MM.1S (cell line): ENCODE measurements around the gene BBS1.

Experiments used
- DNase-seq: peaks from one replicate; pipeline ENCODE4 v3.0.0-alpha.2; 2015
- H2AFZ ChIP-seq: fragments of 300-600 bp; sonication (generic); 2 replicates; pipeline ENCODE4 v1.6.0; 2016; ENCODE audit warnings: antibody characterized with exemption, low read length
- H3F3A ChIP-seq: fragments of 300-600 bp; sonication (generic); 2 replicates; pipeline ENCODE4 v1.6.1; 2016; ENCODE audit warnings: mild to moderate bottlenecking, antibody characterized with exemption, low read length, moderate library complexity, mixed read lengths; ENCODE audit not compliant: insufficient read depth
- H3K27ac ChIP-seq: fragments of 300-600 bp; sonication (generic); 2 replicates; pipeline ENCODE4 v1.5.1; 2016; ENCODE audit warnings: mild to moderate bottlenecking, low read length
- H3K27me3 ChIP-seq: fragments of 300-600 bp; sonication (generic); replicated peaks from 2 replicates; pipeline ENCODE4 v1.6.0; 2016; ENCODE audit warnings: low read length; ENCODE audit not compliant: insufficient read depth
- H3K36me3 ChIP-seq: fragments of 300-600 bp; sonication (generic); replicated peaks from 2 replicates; pipeline ENCODE4 v1.6.1; 2016; ENCODE audit warnings: mild to moderate bottlenecking, low read length, mixed read lengths; ENCODE audit not compliant: insufficient read depth
- H3K4me1 ChIP-seq: fragments of 300-600 bp; sonication (generic); 2 replicates; pipeline ENCODE4 v1.6.1; 2016; ENCODE audit warnings: low read length, mixed read lengths
- H3K4me2 ChIP-seq: fragments of 300-600 bp; sonication (generic); 2 replicates; pipeline ENCODE4 v1.6.0; 2016; ENCODE audit warnings: low read depth, low read length
- H3K4me3 ChIP-seq: fragments of 300-600 bp; sonication (generic); 2 replicates; pipeline ENCODE4 v1.5.1; 2016; ENCODE audit warnings: low read length, mixed read lengths
- H3K79me2 ChIP-seq: fragments of 300-600 bp; sonication (generic); 2 replicates; pipeline ENCODE4 v1.6.1; 2016; ENCODE audit warnings: mixed run types, low read length, mixed read lengths
- H3K9ac ChIP-seq: fragments of 300-600 bp; sonication (generic); 2 replicates; pipeline ENCODE4 v1.6.1; 2016; ENCODE audit warnings: low read length, mixed read lengths
- H3K9me2 ChIP-seq: fragments of 300-600 bp; sonication (generic); replicated peaks from 2 replicates; pipeline ENCODE4 v1.6.1; 2016; ENCODE audit warnings: mild to moderate bottlenecking, low read length, mixed read lengths; ENCODE audit not compliant: insufficient read depth
- H3K9me3 ChIP-seq: fragments of 300-600 bp; sonication (generic); replicated peaks from 2 replicates; pipeline ENCODE4 v1.6.1; 2016; ENCODE audit warnings: mild to moderate bottlenecking, low read length, mixed read lengths; ENCODE audit not compliant: insufficient read depth
- H4K20me1 ChIP-seq: fragments of 300-600 bp; sonication (generic); 2 replicates; pipeline ENCODE4 v1.6.1; 2016; ENCODE audit warnings: mild to moderate bottlenecking, low read length, moderate library complexity, mixed read lengths; ENCODE audit not compliant: insufficient read depth
- CTCF ChIP-seq: fragments of 300-600 bp; sonication (generic); IDR thresholded peaks from 2 replicates; pipeline ENCODE4 v1.5.1; 2016; ENCODE audit warnings: antibody characterized with exemption, low read length, mixed read lengths
- EZH2 ChIP-seq: fragments of 300-600 bp; sonication (generic); optimal IDR thresholded peaks from 2 replicates; pipeline ENCODE3; 2017; ENCODE audit warnings: low read depth, mild to moderate bottlenecking, antibody characterized with exemption, low read length, mixed read lengths
- EZH2phosphoT487 ChIP-seq: fragments of 300-600 bp; sonication (generic); IDR thresholded peaks from 2 replicates; pipeline ENCODE4 v1.6.1; 2018; ENCODE audit warnings: antibody characterized with exemption, low read length

The BBS1 gene

GRCh38 chr11:66523611-66524010 is 13.2 kb downstream of the BBS1 start:
- H3K27ac ChIP-seq: no peak overlapping the region
- no peaks in the 10 kb centered on the region for H3K79me2 ChIP-seq
- TF ChIP-seq EZH2phosphoT487 (no peak), CTCF (no peak), EZH2 (no peak)
- H3K27me3 ChIP-seq: no peaks in the 10 kb centered on the region
- no peaks in the 10 kb centered on the region for H3F3A ChIP-seq
- no peaks in the 10 kb centered on the region for H3K36me3 ChIP-seq
- no peaks in the 10 kb centered on the region for H4K20me1 ChIP-seq
- no peaks in the 10 kb centered on the region for H3K4me1 ChIP-seq
- no peaks in the 10 kb centered on the region for H3K9me2 ChIP-seq
- no peak overlapping the region for H3K4me3 ChIP-seq
- H3K9me3 ChIP-seq: no peaks in the 10 kb centered on the region
- DNase-seq: no peak
- H3K9ac ChIP-seq: no peak overlapping the region
- H3K4me2 ChIP-seq: no peak overlapping the region
- no peak overlapping the region for H2AFZ ChIP-seq

- no peaks in the 10 kb centered on the region for H3K9me3 ChIP-seq
- no peaks in the 10 kb centered on the region for H3K79me2 ChIP-seq
- no peak overlapping the region for H2AFZ ChIP-seq
- H3K27ac ChIP-seq: no peak overlapping the region
- H3K36me3 ChIP-seq: no peaks in the 10 kb centered on the region
- TF ChIP-seq EZH2phosphoT487 (no peak), EZH2 (no peak), CTCF (no peak)
- no peak overlapping the region for H3K4me2 ChIP-seq
- no peaks in the 10 kb centered on the region for H3K4me1 ChIP-seq
- no peak for DNase-seq
- no peak overlapping the region for H3K9ac ChIP-seq
- H4K20me1 ChIP-seq: no peaks in the 10 kb centered on the region
- H3K27me3 ChIP-seq: no peaks in the 10 kb centered on the region
- H3K9me2 ChIP-seq: no peaks in the 10 kb centered on the region
- no peaks in the 10 kb centered on the region for H3F3A ChIP-seq
- H3K4me3 ChIP-seq: no peak overlapping the region
Measured at GRCh38 chr11:66524304-66525040, 14.0 kb downstream of the BBS1 start.

DNA sequence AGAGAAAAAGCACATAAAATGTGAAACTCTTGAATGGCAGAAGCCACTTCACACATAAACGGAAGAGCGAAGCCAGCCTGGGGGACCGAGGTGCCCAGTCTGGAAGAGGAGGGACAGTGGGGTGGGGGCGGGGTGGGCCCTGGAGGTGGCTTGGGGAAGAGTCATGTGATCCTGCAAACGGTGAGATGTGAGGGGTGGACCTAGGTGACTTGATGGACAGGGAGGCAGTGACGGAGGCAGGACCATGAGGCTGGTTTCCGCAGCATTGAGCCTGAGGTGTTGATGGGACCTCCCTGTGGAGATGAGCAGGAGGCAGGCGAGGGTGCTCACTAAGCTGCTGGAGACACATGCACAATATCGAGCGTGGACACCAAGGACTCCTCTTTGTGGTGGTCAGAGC is 18.6 kb downstream of the BBS1 start:
- Histone ChIP-seq H2AFZ (no peak overlapping the region), H3K4me2 (no peak overlapping the region), H3K36me3 (no peaks in the 10 kb centered on the region), H3K9me2 (no peaks in the 10 kb centered on the region), H4K20me1 (no peaks in the 10 kb centered on the region), H3K4me1 (no peaks in the 10 kb centered on the region), H3K27ac (no peak overlapping the region), H3K4me3 (no peak overlapping the region), H3K79me2 (no peaks in the 10 kb centered on the region), H3K9ac (no peak overlapping the region), H3F3A (no peaks in the 10 kb centered on the region), H3K9me3 (no peaks in the 10 kb centered on the region), H3K27me3 (no peaks in the 10 kb centered on the region)
- no peak for DNase-seq
- TF ChIP-seq EZH2phosphoT487 (no peak), CTCF (no peak), EZH2 (no peak)
